HG03442 (cell line): ENCODE data around the gene ZNF597.
A peak's percentile ranks its signal among the peaks of the same experiment; 100 is the strongest.

ENCODE experiments used
- ATAC-seq: cut with Tn5 transposase; IDR thresholded peaks from one replicate; pipeline ENCODE4 v1.9.1; 2021; ENCODE audit warnings: mild to moderate bottlenecking, moderate library complexity; ENCODE audit not compliant: unreplicated experiment

The ZNF597 gene, protein sequence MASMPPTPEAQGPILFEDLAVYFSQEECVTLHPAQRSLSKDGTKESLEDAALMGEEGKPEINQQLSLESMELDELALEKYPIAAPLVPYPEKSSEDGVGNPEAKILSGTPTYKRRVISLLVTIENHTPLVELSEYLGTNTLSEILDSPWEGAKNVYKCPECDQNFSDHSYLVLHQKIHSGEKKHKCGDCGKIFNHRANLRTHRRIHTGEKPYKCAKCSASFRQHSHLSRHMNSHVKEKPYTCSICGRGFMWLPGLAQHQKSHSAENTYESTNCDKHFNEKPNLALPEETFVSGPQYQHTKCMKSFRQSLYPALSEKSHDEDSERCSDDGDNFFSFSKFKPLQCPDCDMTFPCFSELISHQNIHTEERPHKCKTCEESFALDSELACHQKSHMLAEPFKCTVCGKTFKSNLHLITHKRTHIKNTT

DNA sequence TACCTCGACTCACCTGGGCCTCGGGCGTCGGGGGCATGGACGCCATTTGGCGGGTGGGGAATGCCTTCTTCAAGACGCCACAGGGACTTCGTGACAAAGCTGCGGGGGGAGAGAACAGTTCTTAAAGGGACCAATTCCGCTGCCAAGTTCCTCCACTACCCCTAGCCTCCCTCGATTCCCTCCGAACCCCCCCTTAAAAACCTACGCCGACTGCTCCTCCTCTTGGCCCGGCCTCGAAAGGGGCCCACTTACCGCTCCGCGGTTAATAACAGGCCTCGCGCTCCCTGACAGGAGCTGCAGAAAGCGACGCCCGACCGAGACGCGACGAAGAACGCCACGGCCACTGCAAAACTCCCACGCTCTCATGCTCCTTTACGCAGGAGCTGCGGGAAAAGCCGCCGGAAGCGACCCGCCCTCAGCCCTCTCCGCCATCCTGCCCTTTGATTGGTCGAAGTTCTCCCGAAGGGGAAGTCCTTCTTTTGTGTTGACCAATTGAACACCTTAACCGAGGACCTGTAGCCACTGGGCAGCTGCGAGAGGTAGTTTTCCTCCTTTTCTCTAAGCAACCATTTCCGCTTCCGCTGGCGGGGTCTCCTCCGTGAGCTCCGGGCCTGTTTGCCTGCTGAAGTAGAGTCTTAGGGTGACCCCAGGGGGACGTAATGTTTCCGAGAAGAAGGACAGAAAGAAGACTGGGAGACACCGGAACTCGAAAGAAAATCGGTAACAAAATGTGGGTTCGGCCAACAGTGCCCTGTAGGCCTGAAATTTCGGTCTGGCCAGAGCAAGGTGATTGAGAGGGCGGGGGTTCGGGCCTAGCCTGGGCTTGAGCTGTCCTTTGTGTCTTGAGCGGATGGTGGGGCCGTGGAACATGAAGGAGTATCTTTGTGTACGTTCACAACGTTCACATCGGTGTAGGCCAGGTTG, at the start of gene ZNF597, which contains the start of gene NAA60:
Gene ZNF597 (minus strand): TSS at position 397 of the 924 bp plus-strand sequence. CDS start 351 bp downstream, at position 46.
Gene NAA60 (plus strand): TSS at position 573 of the 924 bp plus-strand sequence. CDS start 32,548 bp downstream, outside the sequence.
- peak; percentile 85 for ATAC-seq

DNA sequence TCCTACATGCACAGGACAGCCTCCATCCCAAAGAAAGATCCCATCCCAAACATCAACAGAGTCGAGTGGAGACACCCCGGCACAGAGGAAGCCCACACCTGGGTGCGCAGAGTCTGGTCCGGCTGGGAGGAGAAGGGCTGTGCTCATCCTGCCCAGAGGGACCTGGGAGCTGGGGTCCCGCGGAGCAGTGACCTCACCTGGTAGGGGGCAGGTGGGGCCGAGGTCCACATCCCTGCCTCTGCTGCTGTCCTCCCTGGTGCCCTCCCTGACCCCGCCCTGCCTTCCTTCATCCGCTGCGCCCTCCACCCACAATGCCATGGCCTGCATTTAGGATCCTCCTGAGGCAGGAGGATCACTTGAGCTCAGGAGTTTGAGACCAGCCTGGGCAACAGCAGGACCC, 49.1 kb upstream of the ZNF597 start:
- no peak for ATAC-seq

DNA sequence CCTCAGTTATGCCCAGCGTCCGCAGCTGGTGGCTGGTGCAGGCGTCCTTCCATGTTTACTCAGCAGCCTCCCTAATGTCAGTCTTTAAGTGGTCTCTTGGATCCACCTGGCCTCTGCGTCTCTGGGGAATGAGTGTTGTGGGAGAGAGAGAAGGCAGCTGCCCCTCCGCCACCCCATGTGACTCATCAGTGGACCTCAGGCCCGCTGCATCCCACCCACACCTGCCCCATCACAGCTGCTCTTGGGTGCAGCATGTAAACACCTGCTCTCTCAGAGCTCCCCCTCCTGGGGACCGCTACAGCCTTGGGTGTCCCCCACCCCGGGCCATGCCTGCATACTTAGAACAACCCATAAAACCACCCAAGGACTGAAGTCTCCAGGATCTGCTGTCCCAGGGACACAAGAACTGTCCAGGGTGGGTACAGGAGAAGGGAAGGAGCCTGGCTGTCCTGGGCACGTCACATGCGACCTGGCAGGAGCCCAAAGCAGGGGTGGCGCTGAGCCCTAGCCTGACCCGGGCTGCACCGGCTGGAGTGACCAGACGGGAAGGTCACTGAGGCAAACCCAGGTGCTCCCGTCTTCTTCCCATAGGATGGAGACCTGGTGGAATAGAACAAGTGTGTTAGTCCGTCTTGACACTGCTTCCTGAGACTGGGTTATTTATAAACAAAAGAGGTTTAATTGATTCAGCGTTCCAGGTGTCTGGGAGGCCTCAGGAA, 47.8 kb upstream of the ZNF597 start:
- no peak for ATAC-seq

DNA sequence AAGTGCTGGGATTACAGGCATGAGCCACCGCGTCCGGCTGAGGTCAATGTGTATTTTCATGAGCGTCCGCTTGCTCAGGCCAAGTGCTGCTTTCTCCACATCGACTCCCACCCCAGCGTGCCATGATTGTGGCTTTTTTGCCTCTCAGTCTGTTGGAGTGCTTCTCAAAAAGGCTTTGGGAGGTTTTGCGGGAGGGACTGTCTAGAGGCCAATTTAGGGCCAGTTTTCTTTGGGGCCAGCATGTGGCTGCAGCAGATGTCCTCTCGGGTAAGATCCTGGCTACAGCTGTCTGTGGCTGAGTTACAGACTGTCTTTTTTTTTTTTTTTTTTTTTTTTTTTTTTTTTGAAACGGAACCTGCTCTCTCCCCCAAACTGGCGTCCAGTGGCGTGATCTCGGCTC, 45.5 kb upstream of the ZNF597 start:
- ATAC-seq, result no peak

DNA sequence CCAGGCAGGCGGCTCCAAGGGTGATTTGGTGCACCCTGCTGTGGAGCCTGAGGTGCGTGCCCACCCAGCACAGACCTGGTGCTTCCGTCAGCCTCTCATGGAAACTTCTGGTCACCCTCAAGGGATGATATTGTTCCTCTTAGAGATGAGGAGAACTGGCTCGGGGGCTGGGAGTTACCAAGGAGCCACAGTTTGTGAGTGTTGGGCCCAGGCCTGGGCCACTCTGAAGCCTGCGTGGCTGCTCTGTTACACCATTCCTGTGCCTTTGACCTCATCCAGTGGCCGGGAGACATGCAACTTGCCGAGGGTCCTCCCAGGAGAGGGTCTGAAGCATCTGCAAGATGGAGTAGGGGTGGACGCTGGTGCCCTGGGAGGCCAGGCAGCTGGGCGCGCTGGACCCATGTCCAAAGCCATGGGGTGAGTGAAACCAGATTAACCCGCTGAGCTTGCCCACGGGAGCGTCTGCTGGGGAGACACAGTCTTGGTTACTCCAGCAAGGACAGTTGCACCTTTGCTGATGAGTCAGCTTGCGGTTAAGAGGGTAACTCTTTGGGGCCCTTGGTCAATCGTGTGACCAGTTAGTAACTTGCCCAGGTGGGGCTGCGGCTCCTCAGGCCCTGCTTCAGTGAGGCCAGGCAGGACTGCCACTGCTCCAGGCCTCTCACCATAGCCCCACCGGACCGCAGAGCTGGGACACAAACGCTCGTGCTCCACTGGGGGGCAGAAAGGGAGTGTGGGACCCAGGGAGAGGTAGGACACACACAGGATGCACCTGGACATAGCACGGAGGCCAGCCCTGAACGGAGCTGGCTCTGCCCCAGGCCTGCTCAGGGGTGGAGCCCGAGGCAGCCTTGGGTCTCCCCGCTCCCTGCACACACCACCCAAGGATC, 44.5 kb upstream of the ZNF597 start:
- no peak for ATAC-seq

DNA sequence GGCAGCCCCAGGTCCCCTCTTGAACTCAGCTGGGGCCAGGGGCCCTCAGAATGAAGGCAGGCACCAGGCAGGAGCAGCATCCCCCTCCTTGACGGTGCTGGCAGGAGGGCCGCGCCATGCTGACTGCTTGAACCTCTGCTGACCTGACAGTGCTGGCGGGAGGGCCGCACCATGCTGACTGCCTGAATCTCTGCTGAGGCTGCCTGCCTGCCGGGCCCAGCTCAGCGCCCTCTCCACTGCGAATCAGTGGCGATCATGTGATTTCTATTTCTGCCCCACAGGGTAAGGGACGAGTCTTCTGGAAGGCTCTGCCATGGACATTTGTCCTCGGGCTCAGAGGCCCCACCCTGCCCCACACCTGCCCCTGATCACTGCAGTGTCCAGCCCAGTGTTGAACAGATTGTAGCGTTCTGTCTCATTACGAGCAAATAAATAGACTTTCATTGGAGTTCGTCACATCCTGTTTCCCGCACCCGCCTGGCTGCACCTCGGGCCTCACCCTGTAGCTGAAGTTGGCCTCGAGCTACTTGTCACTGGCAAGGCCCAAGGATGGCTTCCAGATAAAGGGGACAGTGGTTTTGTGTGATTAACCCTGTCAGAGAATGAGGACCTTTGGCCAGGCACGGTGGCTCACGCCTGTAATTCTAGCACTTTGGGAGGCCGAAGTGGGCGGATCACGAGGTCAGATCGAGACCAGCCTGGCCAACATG, 43.4 kb upstream of the ZNF597 start:
- ATAC-seq, result no peak

DNA sequence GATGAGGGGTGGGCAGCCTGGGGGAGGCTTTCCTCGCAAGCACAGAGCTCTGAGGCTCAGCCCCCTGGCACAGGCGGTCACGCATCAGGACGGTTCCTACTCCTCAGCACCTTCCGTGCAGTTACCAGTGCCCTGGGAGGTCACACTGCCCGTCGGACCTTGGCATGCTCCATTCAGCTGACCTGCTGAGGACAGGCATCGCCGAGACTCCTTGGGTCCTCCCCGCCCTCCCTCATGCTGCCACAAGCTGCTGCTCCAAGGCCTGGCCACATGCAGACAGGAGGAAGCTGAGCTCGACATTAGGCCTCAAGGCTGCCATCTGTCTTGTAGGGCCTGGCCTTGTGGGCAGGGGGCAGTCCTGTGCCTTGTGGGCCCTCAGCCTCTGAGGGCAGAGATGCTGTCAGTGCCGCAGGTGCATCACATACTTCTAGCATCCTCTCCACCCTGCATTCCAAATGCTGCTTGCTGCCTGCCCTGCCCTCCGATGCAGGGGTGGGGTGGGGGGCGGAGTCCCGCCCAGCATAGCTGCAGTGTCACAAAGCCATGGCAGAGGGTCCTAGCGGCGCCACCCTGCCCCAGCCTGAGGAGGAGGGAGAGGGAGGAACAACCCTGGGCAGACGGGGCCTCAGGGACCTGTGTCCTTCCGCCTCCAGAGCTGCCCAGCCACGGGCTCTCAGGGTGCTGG, 42.7 kb upstream of the ZNF597 start:
- ATAC-seq, result no peak

DNA sequence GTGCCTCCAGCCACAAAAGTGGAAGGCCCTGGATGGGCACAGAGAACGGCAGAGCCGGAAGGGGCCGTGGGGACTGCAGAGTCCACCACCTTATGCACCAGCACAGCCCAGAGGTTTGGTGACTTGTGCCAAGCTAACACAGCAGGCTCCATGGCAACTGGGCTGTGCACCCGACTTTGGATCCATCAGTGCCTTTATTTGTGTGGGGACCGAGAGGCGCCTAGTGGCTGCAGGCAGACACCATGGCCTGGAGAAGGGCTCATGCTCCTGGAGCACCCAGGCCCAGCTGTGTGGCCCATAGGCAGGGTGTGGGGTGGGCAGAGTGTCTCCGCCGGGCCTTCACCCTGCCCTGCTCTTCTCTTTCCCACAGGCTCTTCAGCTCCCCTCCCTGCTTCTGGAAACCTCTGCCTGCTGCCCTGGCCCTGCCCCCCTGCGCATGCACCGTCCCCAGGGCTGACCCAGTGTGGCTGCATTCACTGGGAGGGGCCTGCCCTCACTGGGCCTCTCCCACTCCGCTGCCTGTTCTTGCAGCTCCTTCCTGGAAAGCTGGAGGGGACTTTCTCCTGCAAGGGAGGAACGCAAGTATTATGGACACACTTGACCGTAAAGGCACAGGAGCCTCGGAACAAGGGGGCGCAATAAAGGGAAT, 41.9 kb upstream of the ZNF597 start:
- no peak for ATAC-seq

DNA sequence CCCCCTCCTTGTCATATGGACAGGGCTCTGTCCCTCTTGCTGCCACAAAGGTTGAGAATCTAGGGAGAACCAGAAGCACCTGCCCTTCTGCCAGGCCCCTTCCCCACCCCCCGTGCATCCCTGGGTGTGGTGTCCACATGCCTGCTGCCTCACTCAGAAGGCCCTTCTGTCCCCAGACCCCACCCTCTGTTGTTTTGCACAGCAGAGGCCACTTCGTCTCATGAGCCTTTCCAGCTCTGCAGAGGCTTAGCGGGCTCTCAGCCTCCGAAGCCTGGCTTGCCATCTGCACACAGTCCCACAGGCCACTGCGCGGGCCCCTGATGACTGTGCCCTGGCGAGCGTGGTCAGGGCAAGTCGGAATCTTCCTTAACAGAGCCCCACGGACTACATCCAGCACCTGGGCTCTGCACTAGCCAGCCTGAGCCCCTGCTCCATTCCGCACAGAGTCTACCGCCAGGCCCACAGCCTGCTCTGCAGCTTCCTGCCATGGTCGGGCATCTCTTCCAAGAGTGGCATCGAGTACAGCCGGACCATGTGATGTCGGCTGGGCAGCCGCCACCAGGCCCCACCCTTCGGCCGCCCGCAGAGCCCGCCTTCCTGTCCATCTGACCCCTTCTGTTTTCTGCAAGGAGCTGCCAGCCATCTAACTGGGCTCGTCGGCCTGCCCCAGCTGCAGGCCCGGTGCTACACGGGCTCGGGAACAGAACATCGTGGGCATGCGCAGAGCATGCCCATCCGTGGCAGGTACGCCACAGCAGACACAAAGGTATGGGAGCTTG, 41.2 kb upstream of the ZNF597 start:
- ATAC-seq, result no peak

DNA sequence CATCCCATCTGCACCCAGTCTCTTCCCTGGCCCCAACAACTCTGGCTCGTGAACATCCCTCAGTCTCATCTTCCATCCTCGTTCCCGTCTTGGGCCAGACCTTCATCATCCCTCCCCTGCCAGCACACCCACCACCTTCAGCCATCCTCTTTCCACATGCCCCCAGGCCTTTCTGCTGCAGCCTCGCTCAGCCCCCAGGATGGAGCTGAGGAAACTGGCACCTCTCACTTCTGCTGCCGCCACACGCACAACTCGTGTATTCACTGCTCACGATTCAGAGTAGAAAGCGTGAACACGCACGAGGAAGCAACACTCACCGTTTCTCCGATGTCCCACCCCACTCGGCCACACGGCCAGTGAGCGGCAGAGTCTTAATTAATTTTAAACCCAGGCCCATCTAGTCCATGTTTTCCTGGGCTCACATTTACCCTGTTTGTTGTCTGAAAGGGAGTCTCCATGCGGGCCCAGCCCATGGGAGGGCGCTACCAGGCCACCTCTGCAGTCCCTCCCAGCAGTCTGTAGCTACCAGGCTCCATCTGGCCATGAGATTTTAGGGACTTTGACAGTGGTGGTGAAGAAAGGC, 39.4 kb upstream of the ZNF597 start:
- no peak for ATAC-seq

DNA sequence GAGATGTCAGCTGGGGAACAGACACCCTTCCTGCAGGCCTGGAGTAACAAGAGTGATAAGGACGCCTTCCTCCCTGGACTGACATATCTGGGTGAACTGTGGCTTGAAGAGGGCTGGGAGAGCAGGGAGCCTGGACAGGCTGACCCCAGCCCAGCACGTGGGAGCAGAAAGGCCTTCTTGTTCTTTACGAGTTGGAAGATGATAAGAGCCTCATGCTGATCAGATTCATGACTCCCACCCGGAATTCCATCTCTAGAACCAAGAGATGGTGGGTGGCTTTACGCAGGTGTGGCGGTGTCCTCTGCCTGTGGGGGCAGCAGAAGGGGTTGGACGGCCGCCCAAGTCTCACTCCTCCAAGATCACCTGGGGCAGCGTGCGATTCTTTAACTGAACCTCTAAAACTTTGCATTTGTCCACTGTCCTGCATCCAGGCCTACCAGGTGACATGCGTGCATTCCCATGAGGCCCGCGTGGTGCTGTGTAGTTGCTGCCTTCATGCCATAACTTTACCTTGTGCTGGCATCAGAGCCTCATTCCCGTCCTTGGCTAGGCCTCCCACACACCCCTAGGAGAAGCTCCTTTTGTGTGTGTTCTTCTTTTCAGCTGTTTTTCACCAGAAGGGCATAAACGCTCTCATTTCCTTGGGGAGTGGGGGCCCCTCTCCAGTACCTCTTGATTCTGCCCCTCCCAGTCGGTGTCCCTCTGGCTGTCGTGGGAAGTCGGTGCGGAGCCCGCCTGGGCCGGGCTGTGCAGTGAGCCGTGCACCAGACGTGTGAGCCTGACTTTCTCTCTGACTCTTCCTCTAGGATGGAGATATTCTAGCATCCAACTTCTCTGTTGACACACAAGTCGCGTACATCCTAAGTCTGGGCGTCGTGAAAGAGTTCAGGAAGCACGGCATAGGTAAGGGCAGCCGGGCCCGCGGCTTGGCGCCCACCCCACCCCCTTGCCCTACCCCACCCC, 38.7 kb upstream of the ZNF597 start:
- ATAC-seq, result no peak

DNA sequence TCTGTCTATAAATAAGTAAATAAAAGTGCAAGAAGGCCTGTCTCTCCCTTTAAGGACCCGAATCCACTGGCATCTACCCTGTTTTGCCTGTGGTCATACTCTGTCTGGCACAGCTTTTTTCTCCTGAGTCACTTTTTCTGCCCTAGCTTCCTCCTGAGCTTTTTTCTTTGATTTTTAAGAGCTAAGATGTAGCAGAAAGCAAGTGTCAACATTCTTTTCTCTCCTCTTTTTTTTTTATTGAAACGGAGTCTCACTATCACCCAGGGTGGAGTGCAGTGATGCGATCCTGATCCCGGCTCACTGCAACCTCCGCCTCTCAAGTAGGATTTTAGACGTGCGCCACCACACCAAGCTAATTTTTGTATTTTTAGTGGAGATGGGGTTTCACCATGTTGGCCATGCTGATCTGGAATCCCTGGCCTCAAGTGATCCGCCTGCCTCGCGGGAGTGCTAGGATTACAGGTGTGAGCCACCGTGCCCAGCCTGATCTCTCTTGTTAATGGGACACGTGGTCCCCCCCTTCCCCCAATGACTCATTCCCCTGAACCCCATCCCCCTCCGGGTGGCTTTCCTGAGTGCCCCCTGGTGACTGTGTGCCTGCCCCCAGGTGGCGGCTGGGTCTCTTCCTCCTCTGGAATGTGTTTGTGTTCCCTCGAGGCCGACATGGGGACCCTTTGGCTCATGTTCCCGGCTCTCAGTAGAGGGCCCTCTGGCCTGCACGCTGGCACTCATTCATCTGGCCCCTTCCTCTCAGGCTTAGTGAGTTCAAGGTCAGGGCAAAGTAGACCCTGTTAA, 37.8 kb upstream of the ZNF597 start:
- no peak for ATAC-seq

DNA sequence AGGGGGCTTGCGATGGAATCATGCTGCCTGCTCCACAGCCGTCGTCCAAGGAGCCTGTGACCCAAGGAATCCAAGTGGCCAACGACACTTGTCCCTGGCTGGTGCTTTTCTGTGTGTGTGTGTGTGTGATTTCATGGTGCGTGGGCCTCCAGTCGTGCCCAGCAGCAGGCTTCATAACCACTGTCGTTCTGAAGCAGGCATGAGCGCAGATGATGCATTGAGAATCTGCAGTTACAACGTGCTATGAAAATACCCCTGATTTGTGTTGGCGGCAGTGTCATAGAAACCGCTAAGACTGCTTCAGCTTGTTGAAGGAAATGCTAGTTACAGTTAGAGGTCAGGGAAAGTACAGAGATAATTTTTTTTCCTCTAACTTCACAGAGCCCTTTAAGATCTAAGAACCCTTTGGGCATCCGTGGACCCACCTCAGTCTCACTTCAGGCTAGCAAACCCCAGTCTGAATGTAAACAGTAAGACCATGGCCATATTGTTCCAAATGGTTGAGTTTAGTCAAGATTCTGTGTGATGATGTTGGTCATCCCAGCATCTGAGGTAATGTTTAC, 36.4 kb upstream of the ZNF597 start:
- ATAC-seq, result no peak

DNA sequence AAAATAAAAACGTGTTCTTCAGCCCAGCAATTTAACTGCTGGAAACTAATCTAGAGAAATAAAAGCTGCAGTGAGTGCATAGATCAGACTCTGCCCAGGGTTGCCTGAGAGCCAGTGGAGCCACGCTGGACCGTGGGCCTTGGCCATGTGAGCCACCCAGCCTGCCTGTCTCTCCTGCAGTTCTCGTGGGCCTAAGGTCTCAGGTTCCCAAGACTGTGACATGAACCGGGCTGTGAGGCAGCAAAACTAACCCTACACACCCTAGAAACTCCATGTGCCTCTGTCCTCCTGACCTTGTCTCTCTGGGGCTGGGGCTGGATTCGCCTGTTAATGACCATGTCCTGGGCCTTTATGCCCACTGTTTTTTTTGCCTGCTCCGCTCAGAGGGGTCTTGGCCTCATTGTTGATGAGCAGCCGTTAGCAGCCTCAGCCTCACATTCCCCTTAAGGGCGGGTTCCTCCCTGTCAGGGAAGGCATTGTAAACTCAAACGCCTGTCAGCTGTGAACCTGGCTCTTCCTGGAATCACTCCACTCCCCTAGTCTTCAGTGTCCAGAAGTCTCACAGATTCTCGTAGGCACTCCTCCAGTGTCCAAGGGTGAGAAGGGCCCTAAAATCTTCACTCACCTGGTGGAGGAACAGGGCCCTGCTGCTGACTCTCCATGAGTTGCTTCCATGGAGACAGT, 35.1 kb upstream of the ZNF597 start:
- ATAC-seq, result no peak
